ENCODE measurements around the gene PGA5. TPM values are rescaled to one million over a fixed set of nuclear protein-coding genes. Genes with fewer than 3 reads are reported as not detected.
"Not testable (repeated sequence)": the region's sequence is repeated elsewhere in the genome, so short reads cannot be mapped to it uniquely, and the experiment has no call there.

The PGA5 gene
- 1 to 10 TPM in 1 of 6 donors, under 1 TPM in 1, not detected in 4; 0.30 to 1.2 TPM for total RNA-seq

DNA sequence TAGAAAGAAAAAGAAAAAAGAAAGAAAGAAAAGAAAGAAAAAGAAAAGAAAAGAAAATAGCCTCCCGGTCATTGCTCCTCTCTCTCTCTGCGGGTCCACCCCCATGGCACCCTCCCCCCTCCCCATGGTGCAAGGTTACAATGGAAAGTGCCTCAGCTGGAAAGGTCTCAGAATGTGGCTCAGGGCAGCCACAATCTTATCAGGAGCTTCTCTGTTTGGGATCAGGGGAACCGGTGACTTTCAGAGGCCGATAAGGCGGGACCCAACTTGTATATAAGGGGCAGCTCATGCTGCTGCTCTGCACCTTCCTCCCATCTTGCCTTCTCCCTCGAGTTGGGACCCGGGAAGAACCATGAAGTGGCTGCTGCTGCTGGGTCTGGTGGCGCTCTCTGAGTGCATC, at the start of gene PGA5:
Gene PGA5, plus strand, starts transcription at position 301 of the 400 bp plus-strand sequence. Its CDS starts 52 bp downstream, at position 353.
- no CpG with 5 or more reads among the region's 8 CpGs for WGBS, 2 donors
- not testable (repeated sequence) for DNase-seq

DNA sequence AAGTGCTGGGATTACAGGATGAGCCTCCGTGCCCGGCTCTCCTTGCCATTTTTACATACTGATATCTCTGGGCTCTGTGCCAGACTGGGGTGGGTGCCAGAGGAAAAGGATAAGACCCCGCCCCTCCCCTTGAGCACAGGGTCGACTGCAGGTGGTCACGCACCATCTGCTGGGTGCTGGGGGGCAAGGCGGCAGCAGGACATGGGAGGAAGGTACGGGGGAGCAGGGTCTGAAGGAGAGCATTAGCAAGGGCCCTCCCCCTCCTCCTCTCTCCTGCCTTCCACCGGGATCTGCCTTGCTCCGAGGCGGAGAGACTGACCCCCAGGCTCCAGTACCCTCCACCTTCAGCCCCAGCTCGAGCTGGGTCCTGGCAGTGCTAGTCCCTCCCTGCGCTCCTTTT, 47.4 kb upstream of the PGA5 start:
- no peak overlapping the region for H3K27ac ChIP-seq
- 26 to 39% methylated on average over 8 to 12 of the region's 12 CpGs for whole genome bisulfite sequencing, 2 donors
- H3K4me1 ChIP-seq: no peaks in the 10 kb centered on the region
- DNase-seq: peak in 1 of 2 donors; percentile 21
- H3K4me3 ChIP-seq: no peak overlapping the region
- H3K27me3 ChIP-seq: no peaks in the 10 kb centered on the region
- no peak for ATAC-seq (ENCODE audit: low FRiP score in 2 of 2)
- no peaks in the 10 kb centered on the region for H3K36me3 ChIP-seq
- TF ChIP-seq, protein P1, sequence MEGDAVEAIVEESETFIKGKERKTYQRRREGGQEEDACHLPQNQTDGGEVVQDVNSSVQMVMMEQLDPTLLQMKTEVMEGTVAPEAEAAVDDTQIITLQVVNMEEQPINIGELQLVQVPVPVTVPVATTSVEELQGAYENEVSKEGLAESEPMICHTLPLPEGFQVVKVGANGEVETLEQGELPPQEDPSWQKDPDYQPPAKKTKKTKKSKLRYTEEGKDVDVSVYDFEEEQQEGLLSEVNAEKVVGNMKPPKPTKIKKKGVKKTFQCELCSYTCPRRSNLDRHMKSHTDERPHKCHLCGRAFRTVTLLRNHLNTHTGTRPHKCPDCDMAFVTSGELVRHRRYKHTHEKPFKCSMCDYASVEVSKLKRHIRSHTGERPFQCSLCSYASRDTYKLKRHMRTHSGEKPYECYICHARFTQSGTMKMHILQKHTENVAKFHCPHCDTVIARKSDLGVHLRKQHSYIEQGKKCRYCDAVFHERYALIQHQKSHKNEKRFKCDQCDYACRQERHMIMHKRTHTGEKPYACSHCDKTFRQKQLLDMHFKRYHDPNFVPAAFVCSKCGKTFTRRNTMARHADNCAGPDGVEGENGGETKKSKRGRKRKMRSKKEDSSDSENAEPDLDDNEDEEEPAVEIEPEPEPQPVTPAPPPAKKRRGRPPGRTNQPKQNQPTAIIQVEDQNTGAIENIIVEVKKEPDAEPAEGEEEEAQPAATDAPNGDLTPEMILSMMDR (IDR thresholded peaks at IDR 0.05): no peak
- TF ChIP-seq EP300 (IDR thresholded peaks at IDR 0.05) (no peak), POLR2AphosphoS5 (IDR thresholded peaks at IDR 0.05) (no peak), POLR2A (IDR thresholded peaks at IDR 0.05) (no peak)
- H3K9me3 ChIP-seq: peaks cover 0 to 2% (median 0%) of the 10 kb centered on the region in 4 donors

More for the DNA sequence above, at the start of gene PGA5:
- not testable (repeated sequence) for H3K4me1 ChIP-seq; H3K27me3 ChIP-seq; H3K9me3 ChIP-seq; H3K4me3 ChIP-seq; ATAC-seq (ENCODE audit: low FRiP score in 2 of 2); H3K27ac ChIP-seq; H3K36me3 ChIP-seq

DNA sequence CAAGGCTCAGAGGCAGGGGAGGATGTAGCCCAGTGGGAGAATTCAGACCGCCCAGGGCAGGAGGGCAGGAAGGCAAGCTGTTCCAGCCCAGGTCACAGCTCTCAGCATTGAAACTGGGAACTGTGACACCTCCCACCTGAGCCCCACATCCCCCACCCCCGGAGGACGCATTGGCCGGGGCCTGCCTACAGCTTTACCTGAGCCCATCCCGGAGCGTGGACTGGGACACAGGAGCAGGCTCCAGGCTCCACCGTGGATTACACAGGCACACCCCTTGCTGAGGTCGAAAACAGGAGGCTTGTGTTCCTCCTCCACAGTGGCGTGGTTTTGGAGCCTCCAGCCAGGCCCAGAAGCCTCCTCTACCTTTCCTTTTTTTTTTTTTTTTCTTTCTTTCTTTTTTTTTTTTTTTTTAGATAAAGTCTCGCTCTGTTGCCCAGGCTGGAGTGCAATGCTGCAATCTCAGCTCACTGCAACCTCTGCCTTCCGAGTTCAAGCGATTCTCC, 46.8 kb upstream of the PGA5 start:
- peaks cover 0 to 9% (median 0%) of the 10 kb centered on the region in 4 donors for H3K9me3 ChIP-seq
- no peaks in the 10 kb centered on the region for H3K36me3 ChIP-seq
- H3K4me3 ChIP-seq: no peak overlapping the region
- TF ChIP-seq, protein P1 (IDR thresholded peaks at IDR 0.05): no peak
- TF ChIP-seq POLR2AphosphoS5 (IDR thresholded peaks at IDR 0.05) (no peak), POLR2A (IDR thresholded peaks at IDR 0.05) (no peak), EP300 (IDR thresholded peaks at IDR 0.05) (no peak)
- DNase-seq (peak in 1 of 2 donors; percentile 40), ATAC-seq (ENCODE audit: low FRiP score in 2 of 2) (no peak)
- H3K27me3 ChIP-seq: no peaks in the 10 kb centered on the region
- H3K27ac ChIP-seq: no peak overlapping the region
- H3K4me1 ChIP-seq: no peaks in the 10 kb centered on the region
- 59 to 66% methylated on average over 6 to 8 of the region's 12 CpGs for WGBS, 2 donors

DNA sequence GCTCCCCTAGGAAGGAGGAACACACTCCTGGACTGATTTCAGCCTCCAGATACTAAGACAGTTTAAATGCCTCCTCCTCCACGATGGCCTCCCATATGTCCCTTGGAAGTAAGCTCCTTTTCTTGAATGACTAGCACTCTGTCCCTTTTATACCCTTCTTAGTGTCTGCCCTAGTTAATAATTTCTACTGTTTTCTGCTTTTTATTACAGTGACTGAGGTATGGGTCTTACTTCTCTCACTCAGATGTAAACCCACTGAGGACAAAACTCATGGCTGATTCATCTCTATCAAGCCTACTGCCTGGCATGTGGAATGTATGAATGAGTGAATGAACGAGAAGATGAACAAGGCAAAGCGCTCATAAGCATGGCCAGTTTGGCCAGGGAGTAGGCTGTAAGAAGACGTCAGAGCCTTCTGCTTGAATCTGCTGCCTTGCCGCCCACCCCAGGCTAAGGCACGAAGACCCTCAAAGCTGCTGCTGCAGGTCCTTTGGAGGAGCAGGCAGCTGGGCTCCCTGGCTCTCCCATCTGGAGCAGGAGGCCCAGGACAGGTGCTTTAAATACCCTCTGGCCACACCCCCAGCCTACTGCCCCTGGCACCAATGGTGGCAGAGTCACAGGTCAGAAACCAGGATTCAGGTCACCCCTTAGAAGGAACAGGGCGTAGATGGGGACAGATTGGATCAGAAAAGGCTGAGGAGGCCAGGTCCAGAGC, 45.8 kb upstream of the PGA5 start:
- 68 to 78% methylated on average over 7 of the region's 7 CpGs for WGBS, 2 donors
- Histone ChIP-seq H3K27me3 (no peaks in the 10 kb centered on the region), H3K4me3 (no peak overlapping the region), H3K4me1 (no peaks in the 10 kb centered on the region), H3K27ac (no peak overlapping the region), H3K36me3 (no peaks in the 10 kb centered on the region), H3K9me3 (peaks cover 0 to 10% (median 0%) of the 10 kb centered on the region in 4 donors)
- no peak for TF ChIP-seq POLR2AphosphoS5 (IDR thresholded peaks at IDR 0.05)
- no peak for TF ChIP-seq POLR2A (IDR thresholded peaks at IDR 0.05)
- TF ChIP-seq EP300 (IDR thresholded peaks at IDR 0.05): no peak
- TF ChIP-seq, protein P1 (IDR thresholded peaks at IDR 0.05): no peak
- DNase-seq: no peak
- ATAC-seq (ENCODE audit: low FRiP score in 2 of 2): no peak

DNA sequence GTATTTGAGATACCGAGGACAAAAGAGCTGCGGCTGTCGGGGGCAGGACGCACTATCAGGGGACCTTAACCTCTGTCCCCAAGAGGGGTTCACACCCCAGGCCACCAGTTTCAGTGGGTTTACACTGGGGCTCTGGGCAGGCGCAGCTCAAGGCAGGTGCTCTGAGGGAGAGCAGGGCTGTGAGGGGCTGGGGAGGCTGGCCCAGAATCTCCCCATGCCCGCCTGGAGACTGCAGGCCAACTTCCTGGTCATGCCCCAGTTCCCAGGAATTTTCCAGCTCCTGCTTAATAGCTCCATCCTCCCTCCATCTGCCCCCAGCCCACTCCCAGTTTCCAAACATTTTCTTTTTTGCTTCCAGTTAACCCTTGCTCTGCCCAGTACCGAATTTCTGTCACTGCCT, 45.3 kb upstream of the PGA5 start:
- Histone ChIP-seq H3K36me3 (no peaks in the 10 kb centered on the region), H3K4me3 (no peak overlapping the region), H3K27me3 (no peaks in the 10 kb centered on the region), H3K4me1 (no peaks in the 10 kb centered on the region), H3K27ac (no peak overlapping the region), H3K9me3 (peaks cover 0 to 10% (median 0%) of the 10 kb centered on the region in 4 donors)
- no peak for TF ChIP-seq POLR2A (IDR thresholded peaks at IDR 0.05)
- TF ChIP-seq, protein P1 (IDR thresholded peaks at IDR 0.05): no peak
- TF ChIP-seq EP300 (IDR thresholded peaks at IDR 0.05): no peak
- TF ChIP-seq POLR2AphosphoS5 (IDR thresholded peaks at IDR 0.05): no peak
- peak in 1 of 2 donors; percentile 30 for DNase-seq
- 74 to 82% methylated on average over 7 of the region's 7 CpGs for WGBS, 2 donors
- peak in 1 of 2 donors; percentile 24 for ATAC-seq (ENCODE audit: low FRiP score in 2 of 2)

All from upper lobe of left lung (tissue), 6 donors.